Activated gamma-delta T cell treated with anti-CD3 and anti-CD28 coated beads, Interleukin-2, amount 50 U/mL, for 16 hours (primary cell): Measurements from ENCODE around the gene SMIM5.

Experiments used
- DNase-seq: peaks from one replicate; pipeline ENCODE4 v3.0.0-alpha.2; 2020; ENCODE audit warnings: low read depth

SMIM5 gene

DNA sequence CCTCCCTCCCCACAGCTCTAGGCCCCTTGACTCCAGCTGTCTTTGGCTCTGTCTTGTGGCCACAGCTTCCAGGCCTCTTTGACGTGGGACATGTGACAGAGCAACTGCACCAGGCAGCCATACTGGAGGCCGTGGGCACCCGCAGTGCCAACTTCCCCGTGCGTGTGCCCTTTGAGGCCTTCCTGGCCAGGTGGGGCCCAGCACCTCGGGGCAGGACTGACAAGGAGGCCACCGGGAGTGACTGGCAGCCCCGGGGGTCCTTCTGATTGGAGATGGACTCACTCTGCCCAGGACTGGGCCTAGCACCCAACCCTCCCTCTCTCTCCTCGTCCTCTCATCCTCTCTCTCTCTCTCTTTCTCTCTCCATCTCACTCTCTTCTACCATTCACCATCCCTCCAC is 30.1 kb upstream of the SMIM5 start:
- DNase-seq = no peak

DNA sequence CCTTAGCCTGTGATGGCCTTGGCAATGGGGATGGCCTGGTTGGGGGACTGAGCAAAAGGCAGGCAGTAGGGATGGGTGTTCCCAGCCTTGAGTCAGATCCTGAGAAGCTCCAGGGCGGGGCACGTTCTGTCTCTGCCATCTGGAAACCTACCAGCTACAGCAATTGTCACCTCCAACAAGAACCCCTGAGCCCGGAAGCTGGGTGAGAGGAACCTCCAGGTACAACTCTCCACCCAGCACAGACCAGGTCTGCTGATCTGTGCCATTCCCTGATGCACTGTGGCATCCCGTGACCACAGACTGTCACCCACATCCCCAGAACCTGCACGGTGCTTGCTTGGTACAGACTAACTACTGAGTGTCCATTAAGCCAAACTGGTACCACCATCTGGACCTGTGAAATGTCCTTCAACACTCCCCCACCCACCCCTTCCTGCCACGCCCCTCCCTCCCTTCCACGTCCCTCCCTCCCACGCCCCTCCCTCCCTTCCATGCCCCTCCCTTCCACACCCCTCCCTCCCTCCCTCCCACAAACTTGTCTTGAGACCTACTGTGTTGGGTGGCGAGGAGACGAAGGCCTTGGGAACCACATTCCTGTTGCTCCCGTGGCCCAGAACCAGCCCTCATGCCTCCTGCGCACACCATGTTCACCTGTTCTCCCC is 29.1 kb upstream of the SMIM5 start:
- DNase-seq = no peak

DNA sequence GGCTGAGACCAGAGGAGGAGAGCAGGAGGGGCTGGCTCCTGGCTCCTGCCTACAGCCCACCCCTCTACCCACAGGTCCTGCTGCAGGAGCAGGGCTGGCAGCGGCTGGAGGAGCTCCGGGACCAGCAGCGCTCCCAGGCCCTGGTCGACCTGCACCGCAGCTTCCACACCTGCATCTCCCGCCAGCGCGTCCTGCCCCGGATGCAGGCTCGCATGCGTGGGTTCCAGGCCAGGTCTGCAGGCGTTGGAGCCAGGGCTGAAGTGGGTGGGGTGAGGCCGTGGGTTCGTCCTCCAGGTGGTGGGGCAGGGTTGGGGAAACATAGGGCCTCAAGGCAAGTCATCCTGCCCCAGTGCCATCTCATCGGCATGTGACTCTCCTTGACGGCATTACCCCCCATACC is 27.4 kb upstream of the SMIM5 start:
- DNase-seq = no peak

DNA sequence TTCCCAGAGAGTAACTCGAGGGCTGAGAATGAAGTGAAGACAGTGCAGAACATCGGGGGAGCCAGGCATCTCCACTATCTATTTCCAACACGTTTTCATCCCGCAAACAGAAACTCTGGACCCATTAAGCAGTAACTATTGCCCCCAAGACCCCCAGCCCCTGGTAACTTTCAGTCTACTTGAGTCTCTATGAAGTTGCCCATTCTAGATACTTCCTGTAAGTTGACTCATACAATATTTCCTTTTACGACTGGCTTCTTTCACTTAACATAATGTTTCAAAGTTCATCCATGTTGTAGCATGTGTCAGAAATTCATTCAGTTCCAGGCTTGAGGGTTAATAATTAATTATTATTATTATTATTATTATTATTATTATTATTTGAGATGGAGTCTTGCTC is 26.1 kb upstream of the SMIM5 start:
- no peak for DNase-seq

DNA sequence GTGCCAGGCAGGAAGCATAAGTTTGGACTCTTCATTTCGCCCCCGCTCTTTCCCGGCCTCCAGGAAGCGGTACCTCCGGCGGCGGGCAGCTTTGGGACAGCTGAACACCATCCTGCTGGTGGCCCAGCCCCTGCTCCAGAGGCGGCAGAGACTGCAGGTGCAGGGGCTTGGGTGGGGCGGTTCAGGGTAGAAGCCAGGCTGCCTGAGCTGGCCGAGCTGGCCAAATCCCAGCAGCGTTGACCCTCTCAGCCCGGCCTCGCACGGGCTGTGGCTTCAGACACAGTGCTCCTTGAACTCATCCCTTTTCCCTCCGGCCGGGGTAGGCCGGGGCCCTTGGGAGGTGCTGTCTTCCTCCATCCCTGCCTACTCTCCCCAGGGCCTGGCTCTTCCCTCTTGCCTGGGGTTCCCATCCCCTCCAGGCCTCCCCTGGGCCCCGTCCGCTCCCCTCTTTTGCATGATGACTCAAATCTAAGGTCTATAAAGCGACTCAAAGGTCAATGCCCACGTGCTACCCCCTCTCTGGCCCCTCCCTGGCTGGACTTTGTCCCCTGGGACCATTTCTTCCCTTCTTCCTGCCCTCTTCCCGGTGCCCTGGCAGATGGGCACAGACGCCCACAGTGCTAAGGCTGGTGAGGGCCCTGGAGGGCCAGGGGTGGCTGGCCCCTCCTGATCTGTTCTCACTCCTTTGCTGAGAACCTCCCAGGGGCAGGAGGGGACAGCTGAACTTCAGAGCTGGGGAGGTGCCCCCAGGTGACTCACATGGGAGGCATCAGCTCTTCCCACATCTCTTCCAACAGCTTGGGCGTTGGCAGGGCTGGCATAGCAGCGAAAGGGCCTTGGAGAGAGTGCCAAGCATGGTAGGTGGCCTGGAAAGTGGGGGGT is 22.9 kb upstream of the SMIM5 start:
- DNase-seq = no peak

DNA sequence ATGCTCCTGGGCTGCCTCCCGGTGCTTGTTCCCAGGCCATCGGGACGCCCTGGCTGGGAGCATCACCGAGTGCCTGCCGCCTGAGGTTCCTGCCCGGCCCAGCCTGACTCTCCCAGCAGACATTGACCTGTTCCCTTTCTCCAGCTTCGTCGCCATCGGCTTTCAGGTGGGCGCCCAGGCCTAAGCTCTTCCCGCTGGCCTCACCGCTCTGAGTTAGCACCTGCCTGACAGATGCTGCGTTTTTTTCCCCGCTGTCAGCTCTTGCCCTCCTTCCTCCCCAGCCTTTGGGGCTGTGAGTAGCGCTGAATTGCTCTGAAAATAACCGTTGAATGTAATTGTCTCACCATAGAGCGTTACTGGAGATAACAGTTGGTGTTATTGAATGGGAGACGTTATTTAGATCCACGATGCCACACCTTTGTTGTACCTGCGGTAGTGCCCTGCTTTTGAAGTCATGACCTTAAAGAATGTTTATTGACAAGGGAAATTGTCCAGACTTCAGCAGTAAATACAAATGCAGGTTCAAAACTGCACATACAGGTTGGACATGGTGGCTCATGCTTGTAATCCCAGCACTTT is 21.3 kb upstream of the SMIM5 start:
- no peak for DNase-seq

DNA sequence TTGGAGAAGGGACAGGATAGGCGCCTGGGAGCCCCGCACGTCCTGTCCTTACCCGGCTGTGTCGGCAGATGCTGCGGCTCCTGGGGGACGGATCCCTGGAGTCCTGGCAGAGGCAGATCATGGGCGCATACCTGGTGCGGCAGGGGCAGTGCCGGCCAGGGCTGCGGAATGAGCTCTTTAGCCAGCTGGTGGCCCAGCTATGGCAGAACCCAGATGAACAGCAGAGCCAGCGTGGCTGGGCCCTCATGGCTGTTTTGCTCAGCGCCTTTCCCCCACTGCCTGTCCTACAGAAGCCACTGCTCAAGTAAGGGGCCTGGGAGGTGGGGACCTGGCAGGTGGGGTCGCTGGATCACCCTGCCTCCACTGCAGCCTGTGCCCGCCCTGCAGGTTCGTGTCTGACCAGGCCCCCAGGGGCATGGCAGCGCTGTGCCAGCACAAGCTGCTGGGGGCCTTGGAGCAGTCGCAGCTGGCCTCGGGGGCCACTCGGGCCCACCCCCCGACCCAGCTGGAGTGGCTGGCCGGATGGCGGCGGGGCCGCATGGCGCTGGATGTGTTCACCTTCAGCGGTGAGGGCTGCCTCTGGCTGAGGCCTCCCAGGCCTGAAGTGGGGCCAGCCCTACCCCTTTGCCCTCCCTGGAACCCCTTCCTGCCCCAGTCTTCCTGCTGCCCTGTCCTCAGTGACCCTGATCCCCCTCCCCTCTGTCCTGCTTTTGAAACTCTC is 20.2 kb upstream of the SMIM5 start:
- no peak for DNase-seq

DNA sequence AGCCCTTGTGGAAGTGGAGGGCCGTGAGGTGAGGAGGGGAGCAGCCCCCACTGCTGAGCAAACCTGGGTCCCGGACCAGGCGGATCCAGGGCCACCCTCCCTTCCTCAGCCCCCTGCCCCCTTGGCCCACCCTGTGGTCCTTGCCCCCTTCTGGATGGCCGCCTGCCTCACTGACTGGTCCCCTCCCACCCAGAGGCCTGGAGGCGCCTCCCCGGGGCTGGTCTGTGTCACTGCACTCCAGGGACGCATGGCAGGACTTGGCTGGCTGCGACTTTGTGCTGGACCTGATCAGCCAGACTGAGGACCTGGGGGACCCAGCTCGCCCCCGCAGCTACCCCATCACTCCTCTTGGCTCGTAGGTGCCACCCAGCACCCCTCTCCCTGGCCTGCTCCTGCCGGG is 19.2 kb upstream of the SMIM5 start:
- DNase-seq = no peak

DNA sequence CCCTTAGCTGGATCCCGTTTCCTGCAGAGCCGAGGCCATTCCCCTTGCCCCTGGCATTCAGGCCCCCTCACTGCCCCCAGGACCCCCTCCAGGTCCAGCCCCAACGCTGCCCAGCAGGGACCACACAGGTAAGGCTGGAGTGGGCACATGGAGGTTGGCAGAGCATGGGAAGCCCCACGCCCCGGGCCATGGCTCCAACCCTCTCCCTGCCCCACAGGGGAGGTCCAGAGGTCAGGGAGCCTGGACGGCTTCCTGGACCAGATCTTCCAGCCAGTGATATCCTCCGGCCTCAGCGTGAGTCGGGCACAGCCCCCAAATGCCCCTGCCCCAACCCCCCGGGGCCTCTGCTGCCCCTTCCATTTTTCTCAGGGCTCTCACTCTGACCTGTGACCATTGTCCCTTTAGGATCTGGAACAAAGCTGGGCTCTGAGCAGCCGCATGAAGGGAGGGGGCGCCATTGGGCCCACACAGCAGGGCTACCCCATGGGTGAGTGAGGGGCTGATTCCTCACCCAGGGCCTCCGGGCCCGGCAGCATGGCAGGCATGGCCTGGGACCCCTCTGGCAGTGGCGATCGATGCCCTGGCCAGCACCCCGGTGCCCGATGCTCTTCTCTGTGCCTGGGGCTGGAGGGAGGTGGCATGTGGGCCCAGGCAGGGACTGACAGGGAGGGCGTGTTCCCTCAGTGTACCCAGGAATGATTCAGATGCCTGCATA is 18.5 kb upstream of the SMIM5 start:
- no peak for DNase-seq

DNA sequence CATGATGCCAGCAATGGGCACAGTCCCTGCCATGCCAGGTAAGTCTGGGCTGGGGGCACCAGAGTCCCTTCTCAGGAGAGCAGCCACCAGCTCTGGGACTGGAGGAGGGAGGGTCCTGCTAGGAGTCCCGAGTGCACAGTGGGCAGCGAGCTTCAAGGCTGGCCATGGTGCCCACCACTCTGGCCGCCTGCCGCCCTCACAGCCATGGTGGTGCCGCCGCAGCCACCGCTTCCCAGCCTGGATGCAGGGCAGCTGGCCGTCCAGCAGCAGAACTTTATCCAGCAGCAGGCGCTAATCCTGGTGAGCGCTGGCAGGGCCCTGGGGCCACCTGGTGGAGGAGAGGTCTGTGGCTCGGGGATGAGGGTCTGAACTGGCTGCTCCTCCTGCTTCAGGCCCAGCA is 17.9 kb upstream of the SMIM5 start:
- no peak for DNase-seq

DNA sequence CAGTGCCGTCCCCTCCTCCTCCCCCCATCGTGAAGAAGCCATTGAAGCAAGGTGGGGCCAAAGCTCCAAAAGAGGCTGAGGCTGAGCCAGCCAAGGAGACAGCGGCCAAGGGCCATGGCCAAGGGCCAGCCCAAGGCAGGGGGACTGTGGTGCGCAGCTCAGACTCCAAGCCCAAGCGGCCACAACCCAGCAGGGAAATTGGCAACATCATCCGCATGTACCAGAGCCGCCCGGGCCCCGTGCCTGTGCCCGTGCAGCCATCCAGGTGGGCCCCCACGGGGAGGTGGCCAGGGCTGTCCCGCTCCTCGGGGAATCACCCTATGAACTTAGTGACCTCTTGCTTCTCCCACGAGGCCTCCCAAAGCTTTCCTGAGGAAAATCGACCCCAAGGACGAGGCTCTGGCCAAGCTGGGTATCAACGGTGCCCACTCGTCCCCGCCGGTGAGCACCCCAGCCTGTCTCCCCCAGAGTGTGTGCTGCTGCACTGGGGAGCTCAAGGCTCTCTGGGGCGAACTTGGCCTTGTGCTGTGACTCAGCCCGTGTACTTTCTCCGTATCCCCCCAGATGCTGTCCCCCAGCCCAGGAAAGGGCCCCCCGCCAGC is 16.6 kb upstream of the SMIM5 start:
- no peak for DNase-seq

DNA sequence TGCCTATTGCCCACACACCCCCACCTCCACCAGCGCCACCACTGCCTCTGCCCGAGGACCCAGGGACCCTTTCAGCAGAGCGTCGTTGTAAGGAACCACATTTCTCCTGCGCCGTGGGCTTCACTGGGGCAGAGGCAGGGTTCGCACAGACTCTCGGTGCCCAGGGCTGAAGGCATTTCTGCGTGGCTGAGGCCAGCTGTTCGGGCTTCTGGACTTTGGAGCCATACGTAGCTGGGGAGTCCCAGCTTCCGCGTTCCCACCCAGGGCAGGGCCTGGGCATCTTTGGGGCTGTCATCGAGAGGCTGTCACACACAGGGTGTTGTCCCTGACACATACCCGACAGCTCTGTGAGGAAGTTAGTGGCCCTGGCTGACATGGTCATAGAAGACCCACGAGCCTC is 16.0 kb upstream of the SMIM5 start:
- DNase-seq = no peak

DNA sequence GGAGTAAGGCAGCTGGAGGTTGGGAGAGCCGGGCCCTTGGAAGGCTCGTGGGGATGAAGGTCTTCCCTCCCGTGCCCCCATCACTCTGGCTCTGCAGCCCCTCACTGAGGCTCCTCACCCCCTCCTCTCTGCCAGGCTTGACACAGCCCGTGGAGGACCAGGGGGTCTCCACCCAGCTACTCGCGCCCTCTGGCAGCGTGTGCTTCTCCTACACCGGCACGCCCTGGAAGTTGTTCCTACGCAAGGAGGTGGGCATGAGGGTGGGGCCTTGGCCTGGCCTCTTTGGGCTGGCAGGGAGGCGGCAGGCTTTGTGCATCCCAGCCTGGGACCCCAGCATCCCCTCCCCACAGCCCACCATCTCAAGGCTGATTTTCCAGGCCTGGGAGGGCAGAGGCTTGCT is 15.6 kb upstream of the SMIM5 start:
- no peak for DNase-seq

DNA sequence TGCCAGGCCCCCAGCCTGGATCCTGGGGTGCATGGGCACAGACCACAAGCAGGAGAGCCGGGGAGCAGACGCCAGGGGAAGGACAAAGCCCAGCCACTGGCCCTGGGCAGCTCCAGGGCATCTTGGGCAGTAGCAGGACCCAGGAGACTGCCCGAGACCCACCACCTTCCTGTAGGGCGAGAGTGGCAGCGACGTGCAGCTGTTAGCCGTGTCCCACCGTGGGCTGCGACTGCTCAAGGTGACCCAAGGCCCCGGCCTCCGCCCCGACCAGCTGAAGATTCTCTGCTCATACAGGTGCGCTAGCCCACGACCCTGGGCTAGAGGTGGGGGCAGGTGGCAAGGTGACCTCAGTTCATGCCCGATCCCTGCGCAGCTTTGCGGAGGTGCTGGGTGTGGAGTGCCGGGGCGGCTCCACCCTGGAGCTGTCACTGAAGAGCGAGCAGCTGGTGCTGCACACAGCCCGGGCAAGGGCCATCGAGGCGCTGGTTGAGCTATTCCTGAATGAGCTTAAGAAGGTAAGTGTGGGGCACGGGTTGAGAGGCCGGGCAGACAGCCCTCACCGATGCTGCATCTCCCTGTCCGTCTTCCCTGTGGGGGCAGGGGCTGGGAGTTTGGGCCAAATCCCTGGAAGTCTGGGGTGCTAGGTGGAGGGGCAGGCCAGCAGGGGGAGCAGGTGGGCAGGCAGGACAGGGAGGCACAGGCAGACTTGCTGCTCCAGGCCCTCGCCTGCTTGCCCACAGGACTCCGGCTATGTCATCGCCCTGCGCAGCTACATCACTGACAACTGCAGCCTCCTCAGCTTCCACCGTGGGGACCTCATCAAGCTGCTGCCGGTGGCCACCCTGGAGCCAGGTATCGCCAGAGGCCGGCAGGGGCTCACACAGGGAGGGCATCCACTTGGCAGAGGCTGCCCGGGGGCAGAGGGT is 13.5 kb upstream of the SMIM5 start:
- no peak for DNase-seq

DNA sequence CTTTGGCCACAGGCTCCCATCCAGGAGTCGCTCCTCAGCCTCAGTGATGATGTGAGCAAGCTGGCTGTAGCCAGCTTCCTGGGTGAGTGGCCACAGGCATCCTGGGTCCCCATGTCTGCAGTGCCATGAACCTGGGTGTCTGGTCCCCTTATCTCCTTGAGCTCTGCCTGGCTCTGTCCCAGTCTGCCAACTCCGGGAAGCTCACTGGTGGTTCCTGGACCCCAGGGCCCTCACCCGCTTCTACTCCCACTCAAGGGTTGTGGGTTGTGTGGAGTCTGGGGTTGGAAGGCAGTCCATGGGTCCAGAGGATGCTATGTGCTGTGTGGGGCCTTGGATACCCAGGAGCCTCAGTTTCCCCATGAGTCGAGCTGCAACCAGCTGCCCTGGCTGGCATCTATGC is 11.7 kb upstream of the SMIM5 start:
- DNase-seq = no peak

DNA sequence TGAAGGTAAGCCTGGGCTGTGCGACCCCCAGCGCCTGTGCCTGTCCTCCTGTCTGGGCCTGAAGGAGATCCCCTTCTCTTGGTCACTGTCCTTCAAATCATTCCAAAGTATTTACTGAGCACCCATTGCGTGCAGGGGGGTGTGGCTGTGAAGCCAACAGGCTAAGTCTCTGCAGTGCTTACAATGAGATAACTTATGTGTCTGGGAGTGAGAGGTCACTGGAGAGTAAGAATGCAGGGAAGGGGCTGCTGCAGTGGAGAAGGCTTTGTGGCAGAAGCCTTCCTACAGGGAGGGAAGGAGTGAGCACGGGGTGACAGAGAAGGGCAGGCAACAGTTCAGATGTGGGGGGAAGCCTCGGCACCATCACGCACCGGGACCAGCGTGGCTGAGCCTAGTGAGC is 11.2 kb upstream of the SMIM5 start:
- DNase-seq = no peak

DNA sequence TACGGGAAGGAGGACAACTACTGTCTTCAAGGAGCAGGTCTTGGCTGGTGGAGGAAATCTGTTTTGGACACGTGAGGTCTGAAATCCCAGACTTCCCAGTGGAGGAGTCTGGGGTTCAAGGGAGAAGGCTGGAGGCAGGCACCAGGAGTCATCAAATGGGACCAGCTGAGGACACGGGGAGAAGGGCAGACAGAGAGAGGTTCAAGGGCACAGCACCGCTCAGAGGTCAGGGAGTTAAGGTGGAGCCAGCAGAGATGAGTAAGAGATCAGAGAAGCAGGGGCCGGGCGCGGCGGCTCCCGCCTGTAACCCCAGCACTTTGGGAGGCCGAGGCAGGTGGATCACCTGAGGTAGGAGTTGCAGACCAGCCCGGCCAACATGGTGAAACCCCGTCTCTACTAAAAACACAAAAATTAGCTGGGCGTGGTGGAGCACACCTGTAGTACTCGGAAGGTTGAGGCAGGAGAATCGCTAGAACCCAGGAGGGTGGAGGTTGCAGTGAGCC is 10.4 kb upstream of the SMIM5 start:
- no peak for DNase-seq

DNA sequence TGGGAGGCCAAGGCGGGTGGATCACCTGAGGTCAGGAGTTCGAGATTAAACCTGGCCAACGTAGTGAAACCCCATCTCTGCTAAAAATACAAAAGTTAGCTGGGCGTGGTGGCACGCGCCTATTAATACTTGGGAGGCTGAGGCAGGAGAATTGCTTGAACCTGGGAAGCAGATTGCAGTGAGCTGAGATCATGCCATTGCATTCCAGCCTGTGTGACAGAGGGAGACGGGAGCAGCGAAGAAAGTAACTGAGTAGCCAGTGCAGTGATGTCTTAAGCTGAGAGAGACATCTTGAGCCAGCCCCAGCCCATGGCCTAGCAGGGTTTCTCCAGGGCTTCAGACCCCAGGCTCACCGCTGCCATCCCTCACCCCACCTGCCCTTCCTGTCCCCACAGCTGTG is 9.8 kb upstream of the SMIM5 start:
- DNase-seq = no peak

DNA sequence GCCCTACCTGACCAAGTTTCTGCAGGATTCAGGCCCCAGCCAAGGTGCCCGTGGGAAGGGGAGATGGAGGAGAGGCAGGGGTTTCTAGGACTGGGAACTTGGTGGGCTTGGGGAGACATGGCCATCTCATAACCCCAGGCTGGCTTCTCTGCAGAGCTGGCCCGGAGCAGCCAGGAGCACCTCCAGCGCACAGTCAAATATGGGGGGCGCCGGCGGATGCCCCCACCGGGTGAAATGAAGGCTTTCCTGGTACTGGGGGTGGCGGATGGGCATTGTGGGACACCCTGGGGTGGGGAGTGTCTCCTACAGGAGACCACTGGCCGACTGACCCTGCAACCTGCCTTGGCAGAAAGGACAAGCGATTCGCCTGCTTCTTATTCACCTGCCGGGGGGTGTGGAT is 9.2 kb upstream of the SMIM5 start:
- no peak for DNase-seq

DNA sequence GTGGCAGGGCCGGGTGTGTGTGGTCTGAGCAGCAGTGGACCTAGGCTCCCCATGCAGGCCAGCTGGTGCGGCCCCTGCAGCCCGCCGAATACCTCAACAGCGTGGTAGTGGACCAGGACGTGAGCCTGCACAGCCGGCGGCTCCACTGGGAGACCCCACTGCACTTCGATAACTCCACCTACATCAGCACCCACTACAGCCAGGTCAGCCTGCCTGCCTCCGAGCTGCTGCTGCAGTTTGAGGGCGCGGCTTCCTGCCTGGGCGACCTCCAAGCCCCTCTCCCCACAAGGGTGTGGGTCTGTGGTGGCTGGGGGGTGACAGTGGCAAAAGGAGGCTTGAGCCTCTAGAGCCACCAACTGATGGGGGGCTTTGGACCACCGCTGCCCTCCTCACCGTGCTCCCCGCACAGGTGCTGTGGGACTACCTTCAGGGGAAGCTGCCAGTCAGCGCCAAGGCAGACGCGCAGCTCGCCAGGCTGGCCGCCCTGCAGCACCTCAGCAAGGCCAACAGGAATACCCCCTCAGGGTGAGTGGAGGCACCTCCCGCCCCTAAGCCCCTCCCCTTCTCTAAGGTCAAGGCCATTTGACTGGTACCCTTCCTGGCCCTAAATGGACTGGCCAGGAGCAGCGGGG is 8.4 kb upstream of the SMIM5 start:
- DNase-seq = no peak
